Prostate gland (tissue), 2 donors: ENCODE measurements around the gene RNF149. TPM values are rescaled to one million over a fixed set of nuclear protein-coding genes. Genes with fewer than 3 reads are reported as not detected.

ENCODE experiments used
- DNase-seq: peaks from one replicate; pipeline ENCODE4 v3.0.0-alpha.2; 2019; ENCODE audit warnings: low spot score
- H3K27ac ChIP-seq, 2 donors: fragments of 200-600 bp; sonication (generic); 2 replicates each; pipeline ENCODE4 v1.5.1; 2017 to 2019
- H3K27me3 ChIP-seq: fragments of 200-600 bp; sonication (generic); replicated peaks from 2 replicates; pipeline ENCODE4 v1.5.1; 2019; ENCODE audit not compliant: insufficient read depth
- H3K36me3 ChIP-seq, 2 donors: fragments of 200-600 bp; sonication (generic); 1 replicate in 1 of 2; 2 replicates in 1 of 2; pipeline versions ENCODE4 v1.5.1 to v1.8.1; 2017 to 2019
- H3K4me1 ChIP-seq: fragments of 200-600 bp; sonication (generic); replicated peaks from 2 replicates; pipeline ENCODE4 v1.5.1; 2019
- H3K4me3 ChIP-seq, 2 donors: fragments of 200-600 bp; sonication (generic); 2 replicates each; pipeline ENCODE4 v1.5.1; 2017 to 2019
- H3K9me3 ChIP-seq: fragments of 200-600 bp; sonication (generic); 2 replicates; pipeline ENCODE4 v1.5.1; 2017
- POLR2A ChIP-seq: fragments of 450-650 bp; IDR thresholded peaks from one replicate; pipeline ENCODE4 v1.6.1; 2016; ENCODE audit warnings: antibody characterized with exemption, mild to moderate bottlenecking
- POLR2AphosphoS5 ChIP-seq: sonication (generic); formaldehyde crosslinking; IDR thresholded peaks from one replicate; pipeline ENCODE4 v1.6.1; 2017; ENCODE audit warnings: antibody characterized with exemption
- WGBS: methylation state at CpG from one replicate; pipeline ENCODE4 v1.1.5; 2018; 5-methylcytosine and 5-hydroxymethylcytosine counted together
- intact Hi-C: fragments of 100-400 bp; cut with DNase I; formaldehyde crosslinking; loops from one replicate; pipeline ENCODE4 v1.14.2; 2022
- total RNA-seq, 2 donors: library from RNA; depleted of rRNA; stranded (reverse); fragments of >200 nt; gene quantifications; one replicate each; pipeline ENCODE4 v1.1.0, GENCODE V29; 2016
- TF ChIP-seq, protein P1 (sequence below), 4 experiments: fragments of 200-600 bp in 2 of 4; fragments of 450-650 bp in 2 of 4; sonication (generic) in 2 of 4; IDR thresholded peaks; 1 replicate in 3 of 4; 2 replicates in 1 of 4; pipeline ENCODE4 v1.5.1; 2016 to 2019; ENCODE audit warnings: antibody characterized with exemption in 4 of 4, mild to moderate bottlenecking in 2 of 4, moderate library complexity in 2 of 4

Gene RNF149
- total RNA-seq, 2 donors from 2014 or later = 57.2 to 75.4 TPM

DNA sequence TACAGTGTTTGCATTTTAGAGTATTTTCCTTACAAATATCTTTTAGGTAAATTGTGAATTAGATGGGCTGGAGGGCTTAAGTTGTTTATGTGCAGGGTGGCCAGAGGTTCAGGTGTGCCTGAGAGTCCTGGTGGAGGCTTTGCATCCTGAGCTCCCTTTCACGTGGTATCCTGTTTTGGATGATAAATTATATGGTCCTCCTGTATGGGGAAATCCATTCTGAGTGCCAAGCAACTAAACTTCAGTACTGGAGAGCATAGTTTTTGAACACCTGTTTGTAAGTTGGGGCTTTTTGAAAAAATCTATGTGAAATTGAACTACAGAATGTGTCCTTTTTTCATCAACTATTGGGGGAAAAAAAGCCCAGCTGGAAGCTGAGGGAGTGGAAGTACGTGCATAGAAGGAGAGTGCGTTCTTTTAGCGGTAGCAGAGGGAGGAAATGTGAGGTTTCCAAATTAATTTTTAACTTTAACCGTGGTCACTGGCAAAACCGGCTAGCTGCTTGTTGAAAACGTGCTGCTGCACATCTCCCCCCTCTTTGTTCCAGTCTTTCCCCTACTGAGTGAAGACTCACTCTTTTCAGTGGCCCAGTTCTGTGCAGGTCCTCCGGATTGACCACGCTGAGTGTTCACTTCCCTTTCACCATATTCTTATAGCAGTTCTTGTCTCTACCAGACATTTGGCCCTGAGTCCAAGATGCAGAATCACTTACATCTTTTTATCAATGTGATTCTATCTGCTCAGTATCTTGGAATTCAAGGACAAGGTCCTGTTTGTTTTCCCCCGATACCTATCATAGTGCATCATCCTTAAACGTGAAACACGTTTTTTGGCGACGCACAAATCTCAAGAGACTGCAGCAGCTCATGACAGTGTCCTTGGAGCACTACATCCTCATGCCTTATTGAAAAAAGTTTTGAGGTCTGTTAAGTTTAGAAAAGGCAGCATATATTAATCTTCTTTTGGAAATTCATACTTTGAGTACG is 40.5 kb downstream of the RNF149 start:
- no peak overlapping the region for H3K27ac ChIP-seq
- TF ChIP-seq, protein P1, sequence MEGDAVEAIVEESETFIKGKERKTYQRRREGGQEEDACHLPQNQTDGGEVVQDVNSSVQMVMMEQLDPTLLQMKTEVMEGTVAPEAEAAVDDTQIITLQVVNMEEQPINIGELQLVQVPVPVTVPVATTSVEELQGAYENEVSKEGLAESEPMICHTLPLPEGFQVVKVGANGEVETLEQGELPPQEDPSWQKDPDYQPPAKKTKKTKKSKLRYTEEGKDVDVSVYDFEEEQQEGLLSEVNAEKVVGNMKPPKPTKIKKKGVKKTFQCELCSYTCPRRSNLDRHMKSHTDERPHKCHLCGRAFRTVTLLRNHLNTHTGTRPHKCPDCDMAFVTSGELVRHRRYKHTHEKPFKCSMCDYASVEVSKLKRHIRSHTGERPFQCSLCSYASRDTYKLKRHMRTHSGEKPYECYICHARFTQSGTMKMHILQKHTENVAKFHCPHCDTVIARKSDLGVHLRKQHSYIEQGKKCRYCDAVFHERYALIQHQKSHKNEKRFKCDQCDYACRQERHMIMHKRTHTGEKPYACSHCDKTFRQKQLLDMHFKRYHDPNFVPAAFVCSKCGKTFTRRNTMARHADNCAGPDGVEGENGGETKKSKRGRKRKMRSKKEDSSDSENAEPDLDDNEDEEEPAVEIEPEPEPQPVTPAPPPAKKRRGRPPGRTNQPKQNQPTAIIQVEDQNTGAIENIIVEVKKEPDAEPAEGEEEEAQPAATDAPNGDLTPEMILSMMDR (IDR thresholded peaks at IDR 0.05) = no peak
- DNase-seq = no peak
- WGBS = 52% methylated on average over 15 of the region's 15 CpGs
- H3K9me3 ChIP-seq = no peaks in the 10 kb centered on the region
- H3K4me3 ChIP-seq = no peak overlapping the region
- no peaks in the 10 kb centered on the region for H3K27me3 ChIP-seq
- intact Hi-C loops = no loop called here
- no peaks in the 10 kb centered on the region for H3K4me1 ChIP-seq
- H3K36me3 ChIP-seq = peaks cover 0 to 5% of the 10 kb centered on the region in 2 donors

DNA sequence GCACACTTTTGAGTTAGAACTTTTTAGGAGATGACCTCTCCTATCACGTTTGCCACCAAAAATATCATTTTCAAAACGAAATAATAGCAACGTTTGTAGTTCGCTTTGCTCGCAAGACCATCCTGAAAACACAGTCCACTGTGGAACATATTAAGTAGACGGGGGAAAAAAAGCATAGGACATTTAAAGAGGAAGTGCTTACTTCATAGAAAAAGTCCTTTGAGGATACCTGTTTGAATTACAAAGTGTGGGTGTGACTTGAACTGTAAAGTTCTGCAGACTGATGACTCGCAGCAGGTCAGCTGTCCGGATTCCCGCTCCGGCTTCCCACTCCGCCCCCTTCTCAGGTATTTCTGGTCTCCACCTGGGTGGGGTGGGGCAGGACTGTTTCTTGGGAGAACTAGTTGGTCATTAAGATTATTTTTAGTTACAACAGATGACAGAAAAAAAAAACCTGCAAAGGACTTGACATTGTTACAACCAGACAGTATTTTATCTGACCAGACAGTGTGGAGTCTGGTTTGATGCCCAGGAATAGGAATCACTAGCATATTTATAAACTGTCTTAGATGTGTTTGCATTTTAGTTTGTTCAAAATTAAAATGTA is 42.5 kb downstream of the RNF149 start:
- no peaks in the 10 kb centered on the region for H3K9me3 ChIP-seq
- no peaks in the 10 kb centered on the region for H3K27me3 ChIP-seq
- 61% methylated on average over 11 of the region's 11 CpGs for WGBS
- H3K4me3 ChIP-seq = no peak overlapping the region
- intact Hi-C loops = no loop called here
- no peak for DNase-seq
- no peak for TF ChIP-seq POLR2A
- TF ChIP-seq POLR2AphosphoS5 = no peak
- TF ChIP-seq, protein P1 (IDR thresholded peaks at IDR 0.05) = no peak
- no peaks in the 10 kb centered on the region for H3K4me1 ChIP-seq
- no peak overlapping the region for H3K27ac ChIP-seq
- peaks cover 0 to 5% of the 10 kb centered on the region in 2 donors for H3K36me3 ChIP-seq

DNA sequence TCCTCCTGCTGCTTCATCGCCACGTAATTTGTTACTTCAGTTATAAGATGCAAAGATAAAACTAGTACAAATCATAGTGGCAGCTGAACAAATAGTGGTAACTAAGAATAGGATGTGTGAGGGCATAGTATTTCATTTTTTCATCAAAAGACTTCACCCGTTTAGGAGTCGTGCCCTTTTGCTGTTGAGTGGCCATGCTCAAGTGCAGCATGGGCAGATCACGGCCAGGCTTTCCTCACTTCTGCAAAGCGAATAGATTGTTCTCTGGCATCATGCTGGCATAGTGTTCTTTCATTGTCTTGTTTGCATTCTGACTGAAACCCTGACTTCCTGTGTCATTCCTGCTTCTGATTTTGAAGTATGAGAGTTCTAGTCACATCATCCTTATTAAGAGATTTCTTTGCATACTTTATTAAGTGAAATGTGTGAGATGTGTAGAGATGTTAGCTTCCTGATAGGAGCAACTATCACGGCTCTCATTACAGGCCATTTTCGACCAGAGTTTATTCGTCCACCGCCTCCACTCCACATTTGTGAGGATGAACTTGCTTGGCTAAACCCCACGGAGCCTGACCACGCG is 44.1 kb downstream of the RNF149 start:
- Histone ChIP-seq H3K4me1 (no peaks in the 10 kb centered on the region), H3K27ac (no peak overlapping the region), H3K9me3 (no peaks in the 10 kb centered on the region), H3K36me3 (no peaks in the 10 kb centered on the region), H3K27me3 (no peaks in the 10 kb centered on the region), H3K4me3 (no peak overlapping the region)
- intact Hi-C loops = no loop called here
- 82% methylated on average over 13 of the region's 13 CpGs for WGBS
- TF ChIP-seq POLR2AphosphoS5 = no peak
- TF ChIP-seq, protein P1 (IDR thresholded peaks at IDR 0.05) = no peak
- TF ChIP-seq POLR2A = no peak
- DNase-seq = no peak

DNA sequence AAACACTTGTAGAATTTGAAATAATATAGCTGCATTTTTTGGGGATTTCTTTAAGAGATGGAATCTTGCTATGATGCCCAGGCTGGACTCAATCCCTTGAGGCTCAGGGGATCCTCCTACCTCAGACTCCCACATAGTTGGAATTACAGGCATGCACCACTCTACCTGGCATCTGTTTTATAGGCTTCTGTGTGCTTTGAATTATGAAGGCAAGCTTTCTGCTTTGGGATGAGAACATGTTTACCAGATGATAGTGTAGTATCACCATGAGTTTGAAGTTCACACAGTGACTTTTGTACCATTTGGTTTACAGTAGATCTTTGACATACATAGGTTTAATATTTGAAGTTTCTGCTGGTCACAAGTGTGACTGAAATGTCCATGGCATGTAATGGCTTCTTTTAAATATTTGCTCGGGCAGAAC is 45.1 kb downstream of the RNF149 start:
- 88% methylated on average over 1 of the region's 1 CpG for WGBS
- Histone ChIP-seq H3K27me3 (no peaks in the 10 kb centered on the region), H3K4me3 (no peak overlapping the region), H3K9me3 (no peaks in the 10 kb centered on the region), H3K27ac (no peak overlapping the region), H3K4me1 (no peaks in the 10 kb centered on the region), H3K36me3 (no peaks in the 10 kb centered on the region)
- no peak for DNase-seq
- intact Hi-C loops = no loop called here
- TF ChIP-seq, protein P1 (IDR thresholded peaks at IDR 0.05) = no peak
- TF ChIP-seq POLR2AphosphoS5 = no peak
- TF ChIP-seq POLR2A = no peak
